SH-SY5Y (cell line): Measurements from ENCODE around the gene RPS19BP1.

Experiments used
- GATA2 ChIP-seq: IDR thresholded peaks from 2 replicates; pipeline ENCODE4 v1.6.1; 2011; ENCODE audit warnings: mild to moderate bottlenecking, low read depth, low read length
- GATA3 ChIP-seq: IDR thresholded peaks from 2 replicates; pipeline ENCODE4 v1.6.1; 2011; ENCODE audit warnings: low read depth, mild to moderate bottlenecking, low read length, moderate library complexity

The RPS19BP1 gene, protein sequence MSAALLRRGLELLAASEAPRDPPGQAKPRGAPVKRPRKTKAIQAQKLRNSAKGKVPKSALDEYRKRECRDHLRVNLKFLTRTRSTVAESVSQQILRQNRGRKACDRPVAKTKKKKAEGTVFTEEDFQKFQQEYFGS

DNA sequence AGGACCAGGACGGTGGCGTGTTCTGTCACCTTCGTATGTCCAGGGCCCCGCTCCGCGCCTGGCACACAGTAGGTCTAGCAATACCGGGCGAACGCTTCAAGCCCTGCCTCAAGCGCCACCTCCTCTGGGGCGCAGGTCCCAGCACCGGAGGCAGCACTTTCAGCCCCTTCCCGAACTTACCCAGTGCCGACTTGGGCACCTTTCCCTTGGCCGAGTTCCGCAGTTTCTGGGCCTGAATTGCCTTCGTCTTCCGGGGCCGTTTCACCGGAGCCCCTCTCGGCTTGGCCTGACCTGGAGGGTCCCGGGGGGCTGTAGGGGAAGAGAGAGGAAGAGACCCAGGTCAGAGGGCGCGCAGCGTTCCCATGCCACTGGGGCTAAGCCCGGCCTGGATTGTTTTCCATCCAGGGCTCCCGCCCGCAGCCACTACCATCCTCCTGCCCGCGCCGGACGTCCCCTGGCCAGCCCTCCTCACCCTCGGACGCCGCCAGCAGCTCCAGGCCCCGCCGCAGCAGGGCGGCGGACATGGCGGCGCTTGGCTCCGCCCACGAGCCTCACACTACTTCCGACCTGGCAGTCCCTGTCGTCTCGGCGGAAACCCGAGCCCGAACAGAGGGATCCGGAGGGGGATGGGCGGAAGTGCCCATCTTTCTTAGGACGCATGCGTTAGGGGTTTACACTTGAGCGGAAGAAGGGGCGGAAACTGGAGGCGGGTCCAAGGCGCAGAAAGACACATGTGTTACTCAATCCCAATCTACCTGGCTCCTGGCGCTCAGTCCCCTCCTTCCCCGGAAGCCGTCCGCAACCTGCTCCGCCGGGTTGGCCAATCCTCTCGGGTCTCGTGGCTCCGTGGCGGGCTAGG lies at the start of gene RPS19BP1:
Gene RPS19BP1 (minus strand): TSS at position 534 of the 859 bp plus-strand sequence. CDS start 10 bp downstream, at position 524.
- TF ChIP-seq GATA3 (no peak), GATA2 (no peak)

DNA sequence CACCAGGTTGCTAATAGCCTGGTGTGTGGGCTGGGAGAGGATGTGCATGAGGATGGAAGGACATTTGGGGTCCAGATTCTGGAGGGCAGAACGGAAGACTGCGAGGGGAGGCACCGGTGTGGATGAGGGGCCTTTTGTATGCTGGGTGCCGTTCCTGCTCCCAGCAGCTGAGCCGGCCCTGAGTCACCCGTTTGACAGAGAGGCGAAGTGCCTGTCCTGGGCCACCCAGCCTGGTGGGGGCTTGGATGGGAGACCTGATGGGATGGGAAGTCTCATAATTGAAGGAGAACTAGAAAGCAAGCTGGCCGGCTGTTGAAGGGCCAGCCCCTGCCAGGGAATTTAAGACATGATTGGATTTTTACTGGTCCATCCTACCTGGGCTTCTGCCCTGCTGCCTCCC lies 48.8 kb upstream of the RPS19BP1 start:
- TF ChIP-seq GATA2: no peak
- TF ChIP-seq GATA3: no peak

DNA sequence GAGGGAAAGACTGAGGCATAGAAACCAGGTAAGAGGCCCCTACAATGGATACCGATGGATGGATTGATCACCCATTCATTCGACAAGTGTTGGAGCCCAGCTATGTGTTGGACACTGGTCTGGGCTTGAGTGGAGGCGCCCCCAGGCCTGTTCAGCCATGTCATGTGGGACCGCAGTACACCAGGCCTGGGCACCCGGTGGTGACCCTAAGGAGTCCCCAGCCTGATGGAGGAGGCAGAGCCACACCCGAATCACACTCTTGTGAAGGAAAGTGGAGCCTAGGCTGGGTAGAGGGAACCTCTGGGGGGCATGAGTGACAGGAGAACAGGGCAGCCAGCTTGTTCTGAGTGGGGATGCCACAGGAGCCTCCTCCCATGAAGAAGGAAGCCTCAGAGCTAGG lies 48.2 kb upstream of the RPS19BP1 start:
- TF ChIP-seq GATA2 (no peak), GATA3 (no peak)

DNA sequence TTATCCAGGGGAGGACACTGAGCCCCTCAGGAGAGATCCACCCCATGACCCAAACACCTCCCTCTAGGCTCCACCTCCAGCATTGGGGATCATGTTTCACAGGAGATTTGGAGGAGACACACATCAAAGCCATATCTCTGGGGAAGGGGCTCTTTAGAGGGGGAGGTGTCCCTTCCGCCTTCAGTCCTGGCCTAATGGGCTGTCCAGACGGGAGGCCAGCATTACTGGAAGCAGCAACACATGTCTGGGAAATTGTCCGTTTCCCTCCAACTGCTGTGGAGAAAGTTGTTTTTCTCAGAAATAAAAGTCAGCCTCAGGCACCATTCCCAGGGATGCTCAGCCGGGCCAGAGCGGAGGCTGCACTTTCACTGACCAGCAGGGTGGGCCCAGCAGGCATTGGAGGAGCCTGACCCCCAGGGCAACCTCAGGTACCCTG lies 47.5 kb upstream of the RPS19BP1 start:
- TF ChIP-seq GATA3: no peak

DNA sequence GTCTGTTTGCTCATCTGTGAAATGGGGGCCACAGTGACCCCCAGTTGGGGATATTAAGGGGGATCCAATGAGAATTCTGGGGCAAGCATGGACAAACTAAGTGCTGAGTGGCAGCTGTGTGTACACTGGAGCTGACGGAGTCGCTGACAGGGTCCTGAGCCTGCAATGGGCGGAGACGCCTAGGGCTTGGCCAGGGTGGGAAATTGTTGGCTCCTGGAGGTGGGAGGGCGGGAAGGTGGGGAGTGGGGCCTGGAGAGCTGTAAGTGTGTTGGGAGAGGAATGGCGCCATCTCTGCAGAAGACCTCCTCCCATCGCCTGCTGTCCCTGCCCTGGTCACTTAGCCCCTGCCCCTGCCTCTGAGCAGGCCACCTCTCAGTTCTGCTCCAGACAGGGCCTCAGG lies 45.4 kb upstream of the RPS19BP1 start:
- TF ChIP-seq GATA3: no peak
- TF ChIP-seq GATA2: no peak

DNA sequence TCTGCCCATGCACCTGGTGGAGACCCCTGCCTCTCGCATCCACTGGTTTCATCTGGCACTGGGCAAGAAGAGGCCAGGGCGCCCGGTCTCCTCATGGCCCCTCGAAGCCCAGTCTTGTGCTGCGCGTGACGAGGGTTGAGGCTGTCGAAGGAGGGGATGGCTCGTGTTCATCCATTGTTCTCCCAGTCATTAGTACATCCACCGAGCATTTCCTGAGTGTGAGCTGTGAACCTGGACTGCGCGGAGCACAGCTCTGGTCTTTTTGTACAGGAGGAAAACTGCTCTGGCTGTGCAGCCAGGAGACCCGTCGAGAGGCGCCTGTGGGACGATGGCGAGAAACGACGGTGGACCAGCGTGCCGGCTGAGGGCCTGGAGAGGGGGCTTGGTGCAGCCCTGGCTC lies 44.8 kb upstream of the RPS19BP1 start:
- TF ChIP-seq GATA2: no peak
- TF ChIP-seq GATA3: no peak

DNA sequence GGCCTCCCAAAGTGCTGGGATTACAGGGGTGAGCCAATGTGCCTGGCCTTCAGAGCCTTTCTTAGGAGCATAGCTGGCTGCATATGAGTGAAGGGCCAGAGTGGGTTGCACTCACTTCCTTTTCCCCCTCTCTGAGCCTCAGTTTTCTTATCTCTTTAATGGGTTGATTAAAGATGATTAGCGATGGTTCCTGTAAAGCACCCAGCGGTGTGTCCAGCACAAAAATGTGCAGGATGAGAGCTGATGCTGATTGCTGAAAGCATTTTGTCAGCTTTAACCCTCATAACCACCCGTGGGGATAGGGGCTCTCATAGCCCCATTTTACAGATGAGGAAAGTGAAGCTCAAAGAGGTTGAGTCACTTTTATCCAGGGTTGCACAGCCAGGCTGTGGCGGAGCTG lies 43.5 kb upstream of the RPS19BP1 start:
- TF ChIP-seq GATA2: no peak
- no peak for TF ChIP-seq GATA3

DNA sequence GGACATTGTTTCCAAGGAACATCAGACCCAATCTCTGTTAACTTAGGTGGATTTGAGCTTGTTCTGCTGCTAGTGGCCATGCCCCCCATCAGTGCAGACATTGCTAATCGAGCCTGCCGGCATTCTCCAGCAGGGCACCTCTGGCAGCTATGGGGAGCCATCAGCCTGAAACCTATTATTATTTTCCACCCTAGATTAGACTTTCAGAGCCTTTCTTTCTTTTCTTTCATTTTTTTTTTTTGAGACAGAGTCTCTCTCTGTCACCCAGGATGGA lies 42.9 kb upstream of the RPS19BP1 start:
- TF ChIP-seq GATA2 (no peak), GATA3 (no peak)

DNA sequence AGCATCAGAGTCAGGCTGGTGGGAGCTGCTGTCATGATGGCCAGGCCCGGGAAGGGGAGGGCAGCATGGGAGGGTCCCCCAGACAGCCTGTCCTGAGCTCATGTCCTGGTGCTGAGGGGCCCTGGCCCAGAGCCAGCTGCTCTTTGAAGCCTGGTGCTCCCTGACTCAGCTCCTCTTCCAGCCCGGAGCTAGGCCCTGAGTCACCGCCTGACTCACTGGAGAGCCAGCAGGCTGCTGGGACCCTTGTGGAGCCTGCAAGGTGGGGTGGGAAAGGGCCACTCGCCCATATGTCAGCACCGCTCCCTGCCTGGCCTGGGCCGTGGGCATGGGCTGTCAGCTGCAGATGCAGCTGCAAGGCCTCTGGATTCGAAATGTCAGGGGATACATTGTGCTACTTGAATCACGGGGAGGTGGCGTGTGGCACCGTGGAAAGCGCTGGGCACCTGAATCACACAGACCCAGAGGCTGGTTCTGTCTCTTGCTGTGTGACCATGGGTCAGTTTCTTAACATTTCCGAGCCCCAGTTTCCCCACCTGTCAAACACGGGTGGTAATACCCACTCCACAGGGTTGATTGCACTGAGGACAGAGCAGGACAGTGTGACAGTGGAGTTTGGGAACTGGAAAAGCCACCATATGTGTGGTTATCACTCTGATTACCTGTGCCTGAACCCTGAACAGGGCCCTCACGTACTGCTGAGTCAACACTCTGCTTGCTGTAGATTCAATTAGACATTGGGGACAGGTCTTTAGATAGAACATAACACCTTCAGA lies 42.4 kb upstream of the RPS19BP1 start:
- TF ChIP-seq GATA3 (no peak), GATA2 (no peak)

DNA sequence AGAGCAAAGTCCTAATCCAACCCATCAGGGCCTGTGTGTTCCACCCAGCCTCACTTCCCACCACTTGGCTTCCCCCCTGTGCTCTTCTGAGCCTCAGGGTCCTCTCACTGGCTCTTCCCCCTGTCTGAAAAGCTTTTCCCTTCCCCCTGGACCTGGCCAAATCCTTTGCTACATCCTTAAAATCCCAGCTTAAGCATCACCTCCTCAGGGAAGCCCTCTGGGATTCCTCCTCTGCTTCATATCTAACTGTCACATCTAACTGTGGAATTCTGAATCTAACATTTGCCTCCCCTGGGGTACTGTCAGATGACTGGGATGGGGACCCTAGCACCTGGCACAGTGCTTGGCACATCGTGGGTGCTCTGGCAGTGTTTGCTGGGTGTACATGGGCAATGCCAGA lies 39.0 kb upstream of the RPS19BP1 start:
- no peak for TF ChIP-seq GATA3
- no peak for TF ChIP-seq GATA2

DNA sequence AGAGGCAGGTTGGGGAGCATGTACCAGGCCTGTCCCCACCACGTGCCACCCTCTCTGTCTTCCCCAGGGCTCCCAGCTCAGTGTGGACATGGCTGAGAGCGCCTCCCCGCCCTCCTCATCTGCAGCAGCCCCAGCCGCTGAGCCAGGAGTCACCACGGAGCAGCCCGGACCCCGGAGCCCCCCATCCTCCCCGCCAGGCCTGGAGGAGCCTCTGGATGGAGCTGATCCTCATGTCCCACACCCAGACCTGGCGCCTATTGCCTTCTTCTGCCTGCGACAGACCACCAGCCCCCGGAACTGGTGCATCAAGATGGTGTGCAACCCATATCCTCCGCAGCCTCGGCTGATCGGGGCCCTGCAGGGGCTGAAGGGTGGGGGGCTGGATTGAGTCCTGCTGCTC lies 38.1 kb upstream of the RPS19BP1 start, which contains the start of gene CACNA1I:
Gene CACNA1I (plus strand): TSS at position 89 of the 400 bp plus-strand sequence. CDS start 0 bp downstream, at position 89.
- no peak for TF ChIP-seq GATA3
- no peak for TF ChIP-seq GATA2

DNA sequence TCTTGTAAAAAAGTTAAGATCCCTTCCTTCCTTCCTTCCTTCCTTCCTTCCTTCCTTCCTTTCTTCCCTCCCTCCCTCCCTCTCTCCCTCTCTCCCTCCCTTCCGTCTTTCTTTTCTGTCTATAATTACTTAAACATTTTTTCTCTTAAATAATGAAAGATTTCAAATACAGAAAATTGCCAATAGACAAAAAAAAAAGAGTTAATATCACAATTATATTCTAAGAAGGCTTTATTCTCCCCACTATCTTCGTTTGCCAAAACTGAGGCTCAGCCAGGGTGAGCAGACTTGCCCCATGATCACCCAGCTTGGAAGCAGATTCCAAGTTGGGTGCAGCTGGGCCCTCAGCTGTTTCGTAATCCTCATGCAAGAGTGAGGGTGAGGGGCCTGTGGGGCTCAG lies 37.7 kb upstream of the RPS19BP1 start:
- TF ChIP-seq GATA3: no peak
- TF ChIP-seq GATA2: no peak

DNA sequence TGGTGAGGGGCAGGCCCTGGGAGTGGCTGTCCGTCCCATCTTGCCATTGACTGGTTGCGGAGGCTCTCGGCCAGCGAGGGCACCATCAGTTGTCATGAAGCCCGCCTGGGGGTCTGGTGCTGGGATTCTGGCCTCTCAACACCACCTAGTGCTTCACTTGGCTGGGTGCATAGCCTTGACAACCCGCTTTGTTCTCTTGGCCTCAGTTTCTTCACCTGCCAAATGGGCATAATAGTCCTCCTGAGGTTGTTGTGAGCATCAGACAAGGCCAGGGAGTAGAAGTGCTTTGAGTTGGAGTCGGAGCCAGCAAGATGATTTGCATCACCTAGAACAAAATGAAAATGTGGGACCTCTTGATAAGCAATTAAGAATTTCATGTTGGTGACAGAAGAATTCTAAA lies 36.5 kb upstream of the RPS19BP1 start:
- TF ChIP-seq GATA3 (no peak), GATA2 (no peak)

DNA sequence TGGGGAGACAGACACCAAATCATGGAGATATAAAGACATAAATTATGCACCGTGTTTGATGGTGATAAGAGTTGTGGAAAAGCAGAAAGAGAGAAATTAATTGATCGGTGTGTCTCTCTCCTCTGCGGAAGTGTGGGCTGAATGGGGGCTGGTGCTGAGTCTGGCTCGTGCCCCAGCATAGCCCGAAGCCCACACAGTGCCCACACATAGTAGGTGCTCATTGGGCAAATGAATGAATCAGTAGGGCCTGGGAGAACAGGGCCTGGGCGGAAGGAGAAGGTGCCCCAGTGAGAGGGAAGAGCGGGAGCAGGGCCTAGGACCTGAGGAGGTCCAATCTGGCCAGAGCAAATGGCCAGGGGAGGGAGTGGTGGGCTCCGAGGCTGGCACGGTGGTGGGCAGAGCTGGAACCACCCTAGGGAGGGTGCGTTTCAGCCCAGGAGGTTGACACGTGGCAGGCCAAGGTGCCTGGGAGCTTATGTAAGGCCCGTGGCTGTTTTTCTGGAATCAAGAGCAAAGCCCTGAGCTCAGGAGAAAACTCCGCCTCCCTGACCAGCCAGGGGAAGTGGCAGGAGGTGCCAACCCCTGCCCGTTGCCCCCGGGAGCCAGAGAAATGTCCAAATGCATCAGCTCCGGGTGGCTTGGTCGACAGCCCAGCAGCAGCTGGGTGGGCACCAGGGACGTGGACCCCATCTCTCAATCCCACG lies 35.9 kb upstream of the RPS19BP1 start:
- no peak for TF ChIP-seq GATA3
- no peak for TF ChIP-seq GATA2
